Ishikawa (cell line): ENCODE data around the gene PARD6B.

Experiments
- CEBPB ChIP-seq: IDR thresholded peaks from 2 replicates; pipeline ENCODE4 v1.6.1; 2012
- EGR1 ChIP-seq: IDR thresholded peaks from 2 replicates; pipeline ENCODE4 v1.6.1; 2012
- EP300 ChIP-seq: IDR thresholded peaks from 2 replicates; pipeline ENCODE4 v1.6.1; 2012; ENCODE audit warnings: borderline replicate concordance
- RAD21 ChIP-seq: IDR thresholded peaks from 2 replicates; pipeline ENCODE4 v1.6.1; 2012; ENCODE audit warnings: low read depth
- USF1 ChIP-seq: IDR thresholded peaks from 2 replicates; pipeline ENCODE4 v1.6.1; 2012

GRCh38 chr20:50777373-50777772, 46.0 kb downstream of the PARD6B start:
- TF ChIP-seq EGR1: no peak
- no peak for TF ChIP-seq USF1
- no peak for TF ChIP-seq EP300
- TF ChIP-seq CEBPB: no peak
- no peak for TF ChIP-seq RAD21
